ENCODE data around the gene GMNN. TPM values are rescaled to one million over a fixed set of nuclear protein-coding genes. Genes with fewer than 3 reads are reported as not detected.

The GMNN gene
- total and polyA plus RNA-seq, 7 experiments from 2014 or later, result 4.2 to 54.6 (median 5.8) TPM

DNA sequence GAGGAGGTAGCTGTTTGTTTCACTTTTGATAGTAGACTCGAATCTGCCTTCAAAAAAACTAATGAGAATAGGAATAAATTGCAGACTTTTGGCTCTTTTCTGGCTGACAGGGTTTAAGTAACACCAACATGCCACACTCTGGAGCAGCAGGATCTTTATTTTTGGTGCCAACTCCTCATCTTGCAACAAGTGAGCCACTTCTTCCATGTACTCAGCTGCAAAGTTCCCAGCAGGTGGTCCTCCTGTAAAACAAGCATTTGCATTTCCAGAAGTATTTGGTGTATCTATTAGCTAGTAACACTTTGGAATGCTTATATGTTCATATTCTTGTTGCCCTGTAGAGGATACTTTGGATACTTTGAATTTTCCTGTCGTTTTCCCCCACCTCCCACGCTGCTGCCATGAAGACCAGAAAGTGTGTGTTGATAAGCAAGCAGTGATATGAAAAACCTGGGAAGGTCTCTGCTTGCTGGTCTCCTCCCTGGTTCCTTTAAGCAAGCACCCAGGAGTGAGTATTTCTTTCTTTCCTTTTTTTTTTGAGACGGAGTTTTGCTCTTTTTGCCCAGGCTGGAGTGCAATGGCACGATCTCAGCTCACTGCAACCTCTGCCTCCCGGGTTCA lies 23.0 kb downstream of the GMNN start:
- CTCF ChIA-PET, result interaction anchor here (0.6 kb wide), 1 partner anchor 17 kb away, joined by 3 read pairs; no protein-coding TSS in a partner anchor
- Mint-ChIP-seq H3K4me1 (peaks cover 6 to 25% (median 12%) of the 10 kb centered on the region in 7 donors), H3K36me3 (peaks cover 3 to 19% (median 5%) of the 10 kb centered on the region in 5 donors), H3K9me3 (peaks cover 0 to 11% (median 0%) of the 10 kb centered on the region in 11 donors), H3K27ac (peak overlapping the region in 4 of 9 donors; percentile 6 to 64 (median 26)), H3K27me3 (no peaks in the 10 kb centered on the region), H3K4me3 (no peak overlapping the region)
- Histone ChIP-seq H3K27me3 (ENCODE audit: control insufficient read depth in 2 of 2, insufficient read depth in 2 of 2, low read length in 2 of 2) (no peaks in the 10 kb centered on the region), H3K36me3 (ENCODE audit: control insufficient read depth in 2 of 3, insufficient read depth in 3 of 3, low read length in 3 of 3) (peaks cover 0 to 7% (median 0%) of the 10 kb centered on the region in 3 experiments), H3K27ac (ENCODE audit: low read depth, low read length) (no peak overlapping the region), H3K4me1 (ENCODE audit: control insufficient read depth in 2 of 2, insufficient read depth in 2 of 2, low read length in 2 of 2) (no peaks in the 10 kb centered on the region), H3K4me3 (ENCODE audit: low read length) (no peak overlapping the region), H3K9me3 (ENCODE audit: control insufficient read depth in 2 of 3, low read length in 3 of 3) (no peaks in the 10 kb centered on the region)
- POLR2A ChIA-PET, result no interaction called here
- ATAC-seq (no peak), DNase-seq (no peak)
- intact Hi-C loops (cut with micrococcal nuclease), result no loop called here

- H3K27ac ChIP-seq (ENCODE audit: low read depth, low read length), result no peak within 1 kb of the TSS
- Mint-ChIP-seq H3K4me3 (peak within 1 kb of the TSS in 4 of 10 donors; percentile 3 to 33 (median 8)), H3K4me1 (peaks cover 6 to 28% (median 12%) of the 10 kb centered on the region in 7 donors), H3K27ac (peak within 1 kb of the TSS; percentile 8 to 85 (median 56)), H3K9me3 (peaks cover 0 to 8% (median 0%) of the 10 kb centered on the region in 11 donors), H3K36me3 (peaks cover 5 to 22% (median 6%) of the 10 kb centered on the region in 5 donors), H3K27me3 (no peaks in the 10 kb centered on the region)
- CTCF ChIA-PET, result no interaction called here
- H3K9me3 ChIP-seq (ENCODE audit: control insufficient read depth in 2 of 3, low read length in 3 of 3), result no peaks in the 10 kb centered on the region
- intact Hi-C loops (cut with micrococcal nuclease), result no loop called here
- H3K4me3 ChIP-seq (ENCODE audit: low read length), result no peak within 1 kb of the TSS
- no peaks in the 10 kb centered on the region for H3K27me3 ChIP-seq (ENCODE audit: control insufficient read depth in 2 of 2, insufficient read depth in 2 of 2, low read length in 2 of 2)
- peaks cover 0 to 18% (median 6%) of the 10 kb centered on the region in 3 experiments for H3K36me3 ChIP-seq (ENCODE audit: control insufficient read depth in 2 of 3, insufficient read depth in 3 of 3, low read length in 3 of 3)
- ATAC-seq, result peak; percentile 49
- POLR2A ChIA-PET, result interaction anchor here (0.9 kb wide), 1 partner anchor 8 kb away, joined by 3 read pairs; no protein-coding TSS in a partner anchor
- no peak for DNase-seq
- H3K4me1 ChIP-seq (ENCODE audit: control insufficient read depth in 2 of 2, insufficient read depth in 2 of 2, low read length in 2 of 2), result no peaks in the 10 kb centered on the region
Observed at GRCh38 chr6:24798740-24799540, 24.2 kb downstream of the GMNN start, which contains the start of gene ARMH2. ARMH2 (minus strand) TSS chr6:24798917; CDS start chr6:24798857, 60 bp downstream.

- Histone ChIP-seq H3K27ac (ENCODE audit: low read depth, low read length) (no peak overlapping the region), H3K4me1 (ENCODE audit: control insufficient read depth in 2 of 2, insufficient read depth in 2 of 2, low read length in 2 of 2) (no peaks in the 10 kb centered on the region), H3K36me3 (ENCODE audit: control insufficient read depth in 2 of 3, insufficient read depth in 3 of 3, low read length in 3 of 3) (peaks cover under 1 to 18% (median 6%) of the 10 kb centered on the region in 3 experiments), H3K9me3 (ENCODE audit: control insufficient read depth in 2 of 3, low read length in 3 of 3) (no peaks in the 10 kb centered on the region), H3K27me3 (ENCODE audit: control insufficient read depth in 2 of 2, insufficient read depth in 2 of 2, low read length in 2 of 2) (no peaks in the 10 kb centered on the region), H3K4me3 (ENCODE audit: low read length) (no peak overlapping the region)
- Mint-ChIP-seq H3K9me3 (peaks cover 0 to 8% (median 0%) of the 10 kb centered on the region in 11 donors), H3K4me3 (peak overlapping the region in 4 of 10 donors; percentile 2 to 33 (median 4)), H3K36me3 (peaks cover 6 to 22% (median 6%) of the 10 kb centered on the region in 5 donors), H3K27ac (peak overlapping the region; percentile 8 to 85 (median 51)), H3K27me3 (no peaks in the 10 kb centered on the region), H3K4me1 (peaks cover 6 to 28% (median 12%) of the 10 kb centered on the region in 7 donors)
- intact Hi-C loops (cut with micrococcal nuclease), result no loop called here
- CTCF ChIA-PET, result no interaction called here
- no peak for DNase-seq
- peak; percentile 27 for ATAC-seq
- POLR2A ChIA-PET, result interaction anchor here (0.7 kb wide), 1 partner anchor 38 kb away, joined by 3 read pairs; no protein-coding TSS in a partner anchor
Observed at GRCh38 chr6:24799541-24799915, 24.8 kb downstream of the GMNN start.

GRCh38 chr6:24802271-24803059 lies 27.7 kb downstream of the GMNN start:
- Histone ChIP-seq H3K36me3 (ENCODE audit: control insufficient read depth in 2 of 3, insufficient read depth in 3 of 3, low read length in 3 of 3) (peaks cover 28 to 47% (median 36%) of the 10 kb centered on the region in 3 experiments), H3K27ac (ENCODE audit: low read depth, low read length) (no peak overlapping the region), H3K9me3 (ENCODE audit: control insufficient read depth in 2 of 3, low read length in 3 of 3) (no peaks in the 10 kb centered on the region), H3K4me3 (ENCODE audit: low read length) (no peak overlapping the region), H3K4me1 (ENCODE audit: control insufficient read depth in 2 of 2, insufficient read depth in 2 of 2, low read length in 2 of 2) (no peaks in the 10 kb centered on the region), H3K27me3 (ENCODE audit: control insufficient read depth in 2 of 2, insufficient read depth in 2 of 2, low read length in 2 of 2) (no peaks in the 10 kb centered on the region)
- ChIA-PET CTCF (interaction anchor here (0.6 kb wide), 1 partner anchor 216 kb away, joined by 7 read pairs; no protein-coding TSS in a partner anchor), POLR2A (no interaction called here)
- Mint-ChIP-seq H3K36me3 (peaks cover 6 to 37% (median 25%) of the 10 kb centered on the region in 5 donors), H3K27me3 (no peaks in the 10 kb centered on the region), H3K9me3 (peaks cover 0 to 11% (median 0%) of the 10 kb centered on the region in 11 donors), H3K27ac (peak overlapping the region; percentile 28 to 94 (median 76)), H3K4me1 (peaks cover 6 to 25% (median 12%) of the 10 kb centered on the region in 7 donors), H3K4me3 (peak overlapping the region in 3 of 10 donors; percentile 20 to 43 (median 32))
- DNase-seq (no peak), ATAC-seq (no peak)
- intact Hi-C loops (cut with micrococcal nuclease), result no loop called here

GRCh38 chr6:24807584-24807983 lies 32.8 kb downstream of the GMNN start:
- Histone ChIP-seq H3K36me3 (ENCODE audit: control insufficient read depth in 2 of 3, insufficient read depth in 3 of 3, low read length in 3 of 3) (peaks cover 54 to 71% (median 55%) of the 10 kb centered on the region in 3 experiments), H3K4me3 (ENCODE audit: low read length) (no peak overlapping the region), H3K9me3 (ENCODE audit: control insufficient read depth in 2 of 3, low read length in 3 of 3) (no peaks in the 10 kb centered on the region), H3K27ac (ENCODE audit: low read depth, low read length) (no peak overlapping the region), H3K27me3 (ENCODE audit: control insufficient read depth in 2 of 2, insufficient read depth in 2 of 2, low read length in 2 of 2) (no peaks in the 10 kb centered on the region), H3K4me1 (ENCODE audit: control insufficient read depth in 2 of 2, insufficient read depth in 2 of 2, low read length in 2 of 2) (no peaks in the 10 kb centered on the region)
- H3K4me1 Mint-ChIP-seq, result peaks cover 0 to 5% (median 2%) of the 10 kb centered on the region in 7 donors
- DNase-seq (no peak), ATAC-seq (no peak)
- H3K9me3 Mint-ChIP-seq, result peaks cover 0 to 7% (median 0%) of the 10 kb centered on the region in 11 donors
- H3K27ac Mint-ChIP-seq, result peak overlapping the region in 6 of 9 donors; percentile 3 to 78 (median 45)
- intact Hi-C loops (cut with micrococcal nuclease), result no loop called here
- H3K36me3 Mint-ChIP-seq, result peaks cover 8 to 50% (median 32%) of the 10 kb centered on the region in 5 donors
- ChIA-PET CTCF (interaction anchor here (1.3 kb wide), 1 partner anchor 264 kb away, joined by 3 read pairs; no protein-coding TSS in a partner anchor), POLR2A (interaction anchor here (0.5 to 1.7 kb wide), 2 partner anchors 23 to 81 kb away, joined by 3 to 6 read pairs; no protein-coding TSS in a partner anchor)
- no peak overlapping the region for H3K4me3 Mint-ChIP-seq
- H3K27me3 Mint-ChIP-seq, result no peaks in the 10 kb centered on the region

GRCh38 chr6:24809728-24810127 lies 35.0 kb downstream of the GMNN start:
- H3K9me3 ChIP-seq (ENCODE audit: control insufficient read depth in 2 of 3, low read length in 3 of 3), result no peaks in the 10 kb centered on the region
- intact Hi-C loops (cut with micrococcal nuclease), result no loop called here
- H3K27me3 Mint-ChIP-seq, result no peaks in the 10 kb centered on the region
- H3K9me3 Mint-ChIP-seq, result peaks cover 0 to 5% (median 0%) of the 10 kb centered on the region in 11 donors
- H3K4me1 Mint-ChIP-seq, result peaks cover 0 to 5% (median 0%) of the 10 kb centered on the region in 7 donors
- no peak for ATAC-seq
- H3K4me3 Mint-ChIP-seq, result no peak overlapping the region
- POLR2A ChIA-PET, result interaction anchor here (0.8 to 1.4 kb wide), 2 partner anchors 12 to 30 kb away, joined by 3 to 4 read pairs; no protein-coding TSS in a partner anchor
- H3K36me3 ChIP-seq (ENCODE audit: control insufficient read depth in 2 of 3, insufficient read depth in 3 of 3, low read length in 3 of 3), result peaks cover 40 to 62% (median 53%) of the 10 kb centered on the region in 3 experiments
- CTCF ChIA-PET, result no interaction called here
- no peak overlapping the region for H3K4me3 ChIP-seq (ENCODE audit: low read length)
- H3K27ac Mint-ChIP-seq, result peak overlapping the region; percentile 18 to 83 (median 62)
- peaks cover 5 to 42% (median 27%) of the 10 kb centered on the region in 5 donors for H3K36me3 Mint-ChIP-seq
- no peaks in the 10 kb centered on the region for H3K4me1 ChIP-seq (ENCODE audit: control insufficient read depth in 2 of 2, insufficient read depth in 2 of 2, low read length in 2 of 2)
- H3K27ac ChIP-seq (ENCODE audit: low read depth, low read length), result peak overlapping the region; percentile 16
- no peak for DNase-seq
- H3K27me3 ChIP-seq (ENCODE audit: control insufficient read depth in 2 of 2, insufficient read depth in 2 of 2, low read length in 2 of 2), result no peaks in the 10 kb centered on the region

Measured in naive thymus-derived CD4-positive, alpha-beta T cell (primary cell).